Spinal cord (tissue), 10 donors: ENCODE results near the gene PDLIM5. TPM values are rescaled to one million over a fixed set of nuclear protein-coding genes. Genes with fewer than 3 reads are reported as not detected.

Experiments
- DNase-seq, 6 donors: peaks; one replicate each; pipeline versions ENCODE4 v3.0.0 to v3.0.0-alpha.2; 2013 to 2015; ENCODE audit warnings: low spot score in 6 of 6, low read depth in 4 of 6
- H3K27ac ChIP-seq: one replicate; pipeline ENCODE4 v1.5.1; 2013; ENCODE audit warnings: low read depth, low read length, control low read depth
- H3K27me3 ChIP-seq: one replicate; pipeline ENCODE4 v1.6.1; 2013; ENCODE audit warnings: low read length; ENCODE audit not compliant: control insufficient read depth, insufficient read depth
- H3K36me3 ChIP-seq: one replicate; pipeline ENCODE4 v1.6.1; 2013; ENCODE audit warnings: low read length; ENCODE audit not compliant: control insufficient read depth, insufficient read depth
- H3K4me1 ChIP-seq: one replicate; pipeline ENCODE4 v1.6.1; 2013; ENCODE audit warnings: low read length; ENCODE audit not compliant: control insufficient read depth, insufficient read depth
- H3K4me3 ChIP-seq: one replicate; pipeline ENCODE4 v1.5.1; 2013; ENCODE audit warnings: low read depth, low read length, control low read depth
- H3K9me3 ChIP-seq: one replicate; pipeline ENCODE4 v1.6.1; 2013; ENCODE audit warnings: low read length; ENCODE audit not compliant: control insufficient read depth, insufficient read depth
- WGBS: methylation state at CpG from one replicate; pipeline ENCODE4 v1.1.5; 2013; ENCODE audit warnings: missing lambda C conversion rate; ENCODE audit not compliant: insufficient coverage; 5-methylcytosine and 5-hydroxymethylcytosine counted together
- polyA plus RNA-seq, 2 donors: library from polyadenylated mRNA; unstranded; fragments of 120-200 nt; gene quantifications; one replicate each; pipeline ENCODE4 v1.2.1, GENCODE V29; 2013; ENCODE audit not compliant: insufficient read length in 2 of 2
- total RNA-seq, 2 donors: library from RNA; depleted of rRNA in 1 of 2; stranded (reverse); fragments of 120-200 nt in 1 of 2; fragments of >200 nt in 1 of 2; gene quantifications; one replicate each; pipeline versions ENCODE4 v1.2.3 to v1.2.4, GENCODE V29; 2013 to 2014
- donor health status: healthy.

Gene PDLIM5
- total and polyA plus RNA-seq, 4 donors: 43.7 to 102 (median 72.0) TPM

DNA sequence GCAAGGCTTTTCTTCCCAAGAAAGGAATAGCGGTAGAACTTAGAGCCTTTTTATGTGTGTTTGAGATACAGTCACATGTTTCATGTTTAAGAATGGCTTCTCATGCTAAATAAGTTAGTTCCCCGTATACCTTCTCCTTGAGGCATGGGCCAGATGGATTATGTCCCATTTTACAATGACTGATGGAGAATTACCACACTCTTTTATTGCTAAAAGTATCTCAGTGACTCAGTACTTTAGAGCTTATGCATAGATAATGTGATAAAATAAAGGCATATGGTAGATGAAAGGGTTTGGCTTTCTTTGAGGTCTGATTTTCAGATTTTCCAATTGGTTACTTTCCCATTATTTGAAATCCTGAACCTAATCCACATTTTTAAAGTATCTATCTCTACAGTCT, 184.3 kb downstream of the PDLIM5 start:
- H3K27me3 ChIP-seq: no peaks in the 10 kb centered on the region
- H3K9me3 ChIP-seq: no peaks in the 10 kb centered on the region
- H3K27ac ChIP-seq: no peak overlapping the region
- no peaks in the 10 kb centered on the region for H3K36me3 ChIP-seq
- no peaks in the 10 kb centered on the region for H3K4me1 ChIP-seq
- peak in 1 of 6 donors; percentile 45 for DNase-seq
- no peak overlapping the region for H3K4me3 ChIP-seq
- no CpG with 5 or more reads among the region's 2 CpGs for WGBS

DNA sequence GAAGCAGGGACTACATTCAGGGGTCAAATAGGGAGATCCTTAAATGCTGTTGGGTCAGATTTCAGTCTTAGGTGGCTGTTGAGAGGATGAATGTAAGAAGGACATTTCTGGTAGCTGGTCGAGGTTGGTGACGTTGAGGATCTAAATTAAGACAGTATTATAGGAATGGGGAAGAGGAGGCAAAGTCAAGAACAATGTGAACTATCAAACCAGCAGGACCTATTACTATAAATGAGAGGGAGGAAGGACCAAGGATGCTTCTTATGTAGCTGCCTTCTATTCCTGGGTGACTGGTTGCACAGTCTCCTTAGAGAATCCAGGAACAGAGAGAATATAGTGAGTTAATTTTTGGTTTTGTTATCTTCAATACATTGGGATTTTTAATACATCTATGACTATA, 187.6 kb downstream of the PDLIM5 start:
- Histone ChIP-seq H3K27ac (no peak overlapping the region), H3K4me1 (no peaks in the 10 kb centered on the region), H3K36me3 (no peaks in the 10 kb centered on the region), H3K9me3 (no peaks in the 10 kb centered on the region), H3K27me3 (no peaks in the 10 kb centered on the region), H3K4me3 (no peak overlapping the region)
- DNase-seq: no peak
- WGBS: 100% methylated on average over 1 of the region's 2 CpGs

DNA sequence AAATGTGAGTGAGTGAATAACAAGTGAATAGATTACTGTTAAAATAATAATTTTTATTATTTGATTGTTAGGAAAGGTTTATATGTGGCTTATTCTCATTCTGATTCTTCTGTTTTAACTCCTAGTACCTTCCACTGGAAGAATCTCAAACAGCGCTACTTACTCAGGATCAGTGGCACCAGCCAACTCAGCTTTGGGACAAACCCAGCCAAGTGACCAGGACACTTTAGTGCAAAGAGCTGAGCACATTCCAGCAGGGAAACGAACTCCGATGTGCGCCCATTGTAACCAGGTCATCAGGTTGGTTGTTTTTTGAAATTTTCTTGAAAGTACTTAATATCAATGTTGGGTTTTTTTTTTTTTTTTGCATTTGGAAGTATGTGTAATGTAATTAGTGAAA, 188.4 kb downstream of the PDLIM5 start:
- no peaks in the 10 kb centered on the region for H3K9me3 ChIP-seq
- no peak for DNase-seq
- no peaks in the 10 kb centered on the region for H3K4me1 ChIP-seq
- no peak overlapping the region for H3K27ac ChIP-seq
- H3K27me3 ChIP-seq: no peaks in the 10 kb centered on the region
- H3K36me3 ChIP-seq: no peaks in the 10 kb centered on the region
- no peak overlapping the region for H3K4me3 ChIP-seq
- whole genome bisulfite sequencing: 92% methylated on average over 4 of the region's 4 CpGs

DNA sequence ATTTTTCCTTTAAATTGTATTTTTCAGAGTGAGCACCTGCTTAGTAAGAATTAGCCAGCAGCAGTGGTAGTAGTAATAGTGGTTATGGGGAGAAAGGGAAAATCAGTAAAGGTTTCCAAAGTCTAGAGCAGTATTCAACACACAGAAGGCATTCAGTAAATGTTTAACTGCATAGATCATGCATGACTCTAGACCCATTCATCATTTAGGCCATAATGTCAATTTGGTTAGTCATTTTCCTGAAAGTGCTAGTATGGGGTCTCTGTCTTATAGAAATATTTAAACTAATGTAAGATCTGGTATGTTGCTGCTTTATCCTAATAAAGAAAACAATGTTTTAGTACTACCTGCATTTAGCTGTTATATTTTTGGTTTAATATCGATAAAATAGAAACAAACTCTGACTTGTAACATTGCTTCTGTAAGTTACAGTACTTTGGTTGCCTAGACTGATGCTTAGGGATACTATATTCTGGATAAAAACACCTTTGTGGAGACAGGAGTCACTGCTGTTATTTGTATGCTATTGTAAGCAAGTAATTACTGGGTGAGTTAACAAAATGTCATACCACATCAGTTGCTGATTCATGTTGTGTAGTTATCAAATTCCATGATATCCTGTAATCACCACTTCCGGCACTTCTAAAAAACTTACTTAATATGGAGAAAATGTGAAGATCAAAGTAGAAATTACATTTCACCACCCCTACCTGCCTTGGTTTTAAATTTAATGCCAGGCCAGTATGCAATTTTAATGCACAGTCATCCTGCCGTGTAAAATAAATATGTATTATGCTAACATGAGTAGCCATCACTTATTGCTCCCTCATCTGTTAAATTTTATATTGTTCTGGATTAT, 190.2 kb downstream of the PDLIM5 start:
- Histone ChIP-seq H3K27me3 (no peaks in the 10 kb centered on the region), H3K4me1 (no peaks in the 10 kb centered on the region), H3K27ac (no peak overlapping the region), H3K36me3 (no peaks in the 10 kb centered on the region), H3K9me3 (no peaks in the 10 kb centered on the region), H3K4me3 (no peak overlapping the region)
- WGBS: no CpG with 5 or more reads among the region's 3 CpGs
- DNase-seq: no peak

DNA sequence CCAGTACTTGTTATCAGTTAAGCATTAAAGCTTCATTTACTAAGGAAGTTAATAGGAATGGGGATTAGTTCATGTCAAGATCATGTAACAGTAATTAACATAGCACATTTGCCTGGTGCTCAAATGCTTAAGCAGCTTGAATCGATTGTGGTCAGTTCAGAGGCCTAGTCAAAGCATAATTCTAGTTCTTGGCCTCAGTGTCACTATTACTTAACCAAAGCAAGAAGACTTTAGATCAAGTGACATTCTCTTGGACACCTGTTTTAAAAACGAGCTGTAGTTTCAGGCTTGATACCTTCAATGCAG, 190.8 kb downstream of the PDLIM5 start:
- no peak overlapping the region for H3K27ac ChIP-seq
- H3K9me3 ChIP-seq: no peaks in the 10 kb centered on the region
- no peak for DNase-seq
- no peak overlapping the region for H3K4me3 ChIP-seq
- no peaks in the 10 kb centered on the region for H3K36me3 ChIP-seq
- no peaks in the 10 kb centered on the region for H3K4me1 ChIP-seq
- 83% methylated on average over 1 of the region's 2 CpGs for WGBS
- H3K27me3 ChIP-seq: no peaks in the 10 kb centered on the region

DNA sequence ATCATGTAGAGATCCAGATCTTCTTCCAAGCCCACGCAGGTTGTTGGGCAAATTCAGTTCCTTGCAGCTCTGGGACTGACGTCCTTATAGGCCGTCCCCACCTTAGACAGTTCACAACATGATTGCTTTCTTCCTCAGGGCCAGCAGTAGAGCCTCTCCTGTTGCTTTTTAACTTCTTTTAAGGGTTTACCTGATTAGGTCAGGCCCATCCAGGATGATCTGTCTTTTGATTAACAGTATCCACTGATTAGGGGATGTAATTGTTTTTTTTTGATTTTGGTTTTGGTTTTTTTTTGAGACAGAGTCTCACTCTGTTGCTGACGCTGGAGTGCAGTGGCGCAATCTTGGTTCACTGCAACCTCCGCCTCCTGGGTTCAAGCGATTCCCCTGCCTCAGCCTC, 197.0 kb downstream of the PDLIM5 start:
- WGBS: 97% methylated on average over 7 of the region's 7 CpGs

DNA sequence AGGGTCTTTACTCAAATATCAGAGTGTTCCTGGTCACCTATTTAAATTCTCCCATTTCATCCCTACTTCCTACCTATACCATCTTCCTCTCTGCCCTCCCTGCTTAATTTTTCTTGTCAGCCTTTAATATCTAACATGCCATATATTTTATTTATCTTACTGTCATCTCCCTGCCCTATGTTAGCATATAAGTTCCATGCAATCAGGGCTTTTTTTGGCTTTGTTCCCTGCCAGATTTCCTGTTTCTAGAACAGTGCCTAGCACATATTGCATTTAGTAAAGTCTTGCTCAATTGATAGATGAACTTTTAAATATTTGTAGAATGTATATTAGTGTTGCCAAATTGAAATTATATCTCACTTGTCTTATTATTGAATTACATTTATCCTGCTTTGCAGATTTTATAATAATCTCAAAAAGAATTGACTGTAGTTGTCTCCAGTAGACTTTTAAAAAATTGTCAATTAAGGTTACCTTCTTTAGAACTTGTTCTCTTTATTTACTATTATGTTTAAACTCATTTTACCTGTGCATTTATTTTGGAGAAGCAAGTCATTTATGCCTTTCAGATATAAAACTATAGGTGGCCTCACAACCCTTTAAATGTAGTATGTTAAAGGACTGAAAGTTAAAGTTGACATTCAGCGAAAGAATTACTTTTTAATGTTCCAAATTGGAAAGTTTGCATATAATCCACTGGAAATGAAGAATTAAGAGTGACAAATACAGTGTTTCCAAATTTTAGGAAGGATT, 197.8 kb downstream of the PDLIM5 start:
- no peak overlapping the region for H3K4me3 ChIP-seq
- H3K9me3 ChIP-seq: no peaks in the 10 kb centered on the region
- no peaks in the 10 kb centered on the region for H3K4me1 ChIP-seq
- no peaks in the 10 kb centered on the region for H3K36me3 ChIP-seq
- 100% methylated on average over 1 of the region's 1 CpG for WGBS
- no peak overlapping the region for H3K27ac ChIP-seq
- no peak for DNase-seq
- H3K27me3 ChIP-seq: no peaks in the 10 kb centered on the region

More for the DNA sequence above, 197.0 kb downstream of the PDLIM5 start:
- Histone ChIP-seq H3K4me1 (no peaks in the 10 kb centered on the region), H3K27ac (no peak overlapping the region), H3K4me3 (no peak overlapping the region), H3K36me3 (no peaks in the 10 kb centered on the region), H3K9me3 (no peaks in the 10 kb centered on the region), H3K27me3 (no peaks in the 10 kb centered on the region)
- no peak for DNase-seq

DNA sequence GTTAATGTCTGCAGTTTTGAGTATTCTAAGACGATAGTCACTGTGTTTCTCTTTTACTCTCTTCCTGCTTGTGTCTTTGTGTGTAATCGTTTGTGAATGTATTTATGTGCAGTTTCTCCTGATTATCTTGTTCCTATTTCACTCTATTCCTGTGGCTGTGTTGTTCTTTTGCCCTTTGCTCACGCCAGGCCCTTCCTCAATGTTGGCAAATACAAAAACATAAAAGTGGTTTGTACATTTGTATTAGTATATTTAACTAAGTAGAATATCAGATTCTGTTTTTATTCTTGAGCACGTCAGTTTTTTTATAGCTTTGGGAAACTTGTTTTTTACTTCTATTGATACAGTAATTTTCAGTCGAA, 198.4 kb downstream of the PDLIM5 start:
- H3K27me3 ChIP-seq: no peaks in the 10 kb centered on the region
- H3K4me1 ChIP-seq: no peaks in the 10 kb centered on the region
- no peak overlapping the region for H3K4me3 ChIP-seq
- DNase-seq: no peak
- no peak overlapping the region for H3K27ac ChIP-seq
- H3K9me3 ChIP-seq: no peaks in the 10 kb centered on the region
- WGBS: no CpG with 5 or more reads among the region's 5 CpGs
- no peaks in the 10 kb centered on the region for H3K36me3 ChIP-seq

DNA sequence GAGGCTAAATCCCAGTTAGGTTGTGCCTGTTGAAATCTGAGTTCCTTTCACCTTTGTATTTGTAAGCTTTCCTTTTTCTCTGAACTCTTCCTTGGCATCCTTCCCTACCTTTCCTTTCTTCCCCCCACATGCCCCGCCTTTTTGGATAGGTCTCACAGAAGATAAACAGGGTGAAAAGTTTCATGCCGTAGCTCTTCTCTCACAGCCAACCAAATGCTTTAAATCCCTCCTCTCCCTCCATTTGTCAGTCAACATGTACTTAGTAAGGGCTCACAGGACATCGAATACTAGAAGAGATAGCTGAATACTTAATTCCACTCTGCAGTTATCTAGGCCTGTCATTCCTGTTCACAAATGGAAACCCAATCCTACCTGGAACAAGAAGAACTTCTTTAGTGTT, 198.9 kb downstream of the PDLIM5 start:
- Histone ChIP-seq H3K9me3 (no peaks in the 10 kb centered on the region), H3K4me1 (no peaks in the 10 kb centered on the region), H3K27ac (no peak overlapping the region), H3K36me3 (no peaks in the 10 kb centered on the region), H3K4me3 (no peak overlapping the region), H3K27me3 (no peaks in the 10 kb centered on the region)
- DNase-seq: no peak
- WGBS: no CpG with 5 or more reads among the region's 3 CpGs
